SHP77 treated with DMSO at 0.1 percent for 48 hours (cell line): ENCODE measurements around the gene PNP.
"Not testable (repeated sequence)": the region's sequence is repeated elsewhere in the genome, so short reads cannot be mapped to it uniquely, and the experiment has no call there.

Experiments
- DNase-seq: peaks from one replicate; lab custom pipeline; 2025; lab: John Stamatoyannopoulos, UW

PNP gene

GRCh38 chr14:20492486-20492885 is 23.3 kb downstream of the PNP start:
- DNase-seq: no peak

DNA sequence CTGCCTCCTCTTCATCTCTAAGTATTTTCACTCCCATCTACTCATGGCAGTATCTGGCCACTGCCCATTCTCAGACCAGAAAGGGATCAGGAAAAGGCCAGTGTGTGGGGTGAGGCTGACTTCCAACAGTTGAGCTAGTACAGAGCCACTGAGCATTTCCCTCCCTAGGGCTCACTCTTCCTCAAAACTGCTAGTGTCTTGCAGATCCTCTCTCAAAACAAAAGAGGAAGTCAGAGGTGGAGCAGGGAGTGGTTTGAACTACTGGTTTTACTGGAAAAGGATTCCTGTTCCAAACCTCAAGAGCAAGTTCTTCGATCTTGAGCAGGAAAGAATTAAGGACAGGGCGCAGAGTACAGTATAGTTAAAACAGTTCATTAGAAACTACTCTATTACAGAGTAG is 24.4 kb downstream of the PNP start:
- no peak for DNase-seq

DNA sequence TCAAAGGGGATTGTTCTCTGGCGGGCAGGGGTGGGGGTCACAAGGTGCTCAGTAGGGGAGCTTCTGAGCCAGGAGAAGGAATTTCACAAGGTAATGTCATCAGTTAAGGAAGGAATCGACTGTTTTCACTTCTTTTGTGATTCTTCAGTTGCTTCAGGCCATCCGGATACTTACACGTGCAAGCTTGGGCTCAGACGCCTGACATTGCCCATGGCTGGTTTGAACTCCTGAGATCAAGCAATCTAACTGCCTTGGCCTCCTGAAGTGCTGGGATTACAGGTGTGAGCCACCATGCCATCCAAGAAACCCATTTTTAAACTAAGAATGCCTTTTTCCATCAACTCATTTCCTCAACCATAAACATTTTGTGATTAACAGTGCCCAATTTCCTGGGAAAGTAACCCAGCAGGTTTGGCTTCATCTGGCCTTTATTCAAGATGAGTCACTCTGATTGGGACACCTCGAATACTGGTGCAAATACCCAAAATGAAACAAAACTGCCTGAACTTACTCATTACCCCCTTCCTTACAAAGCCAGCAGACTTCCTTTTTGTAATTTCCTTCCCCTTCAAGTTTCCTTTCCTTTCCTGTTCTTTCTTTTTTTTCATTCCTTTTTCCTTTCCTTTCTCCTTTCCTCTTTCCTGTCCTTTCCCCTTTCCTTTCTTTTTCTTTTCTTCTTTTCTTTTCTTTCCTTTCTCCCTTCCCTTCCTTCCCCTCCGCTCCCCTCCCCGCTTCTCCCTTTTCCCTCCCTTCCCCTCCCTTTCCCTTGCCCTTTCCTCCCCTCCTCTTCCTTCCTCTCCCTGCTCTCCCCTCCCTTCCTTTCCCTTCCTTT is 25.9 kb downstream of the PNP start:
- DNase-seq: no peak

- no peak for DNase-seq
Measured at GRCh38 chr14:20498622-20499021, 29.4 kb downstream of the PNP start.

DNA sequence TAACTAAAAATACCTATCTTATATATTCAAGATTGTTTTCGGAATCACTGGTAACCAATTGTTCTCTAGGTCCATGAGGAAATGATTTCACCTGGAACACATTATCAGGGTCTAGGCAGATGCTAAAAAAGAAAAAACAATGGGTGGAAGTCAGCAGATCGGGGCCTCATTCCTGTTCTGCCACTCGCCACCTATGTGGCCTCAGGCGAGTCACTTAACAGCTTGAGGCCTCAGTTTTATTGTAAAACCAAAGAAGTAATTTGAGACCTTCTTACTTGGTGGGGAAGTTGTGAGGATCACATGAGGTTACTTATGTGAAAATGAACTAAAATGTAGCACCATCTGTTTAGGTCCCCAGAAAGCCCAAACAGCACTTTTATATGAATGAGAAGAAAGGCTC is 29.9 kb downstream of the PNP start:
- DNase-seq: no peak

DNA sequence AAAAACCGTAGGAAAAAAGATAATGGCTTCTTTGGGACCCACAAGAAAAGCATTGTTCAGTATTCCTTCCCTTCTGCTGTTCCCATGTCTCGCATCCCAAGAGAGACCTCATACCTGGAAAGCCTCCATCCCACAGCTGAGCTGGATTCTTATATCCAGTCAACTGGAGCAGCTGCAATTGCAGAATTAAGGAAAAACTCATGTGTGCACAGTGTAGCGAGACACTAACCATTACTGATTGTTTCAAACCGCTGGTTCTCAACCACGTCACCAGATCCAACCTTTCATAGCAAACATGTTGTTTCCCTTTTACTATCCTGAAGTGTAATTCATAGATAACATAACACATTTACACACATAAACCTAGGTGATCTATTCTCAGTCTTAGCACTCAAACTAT is 30.7 kb downstream of the PNP start:
- DNase-seq: no peak

- DNase-seq: no peak
Measured at GRCh38 chr14:20501346-20501745, 32.1 kb downstream of the PNP start.

DNA sequence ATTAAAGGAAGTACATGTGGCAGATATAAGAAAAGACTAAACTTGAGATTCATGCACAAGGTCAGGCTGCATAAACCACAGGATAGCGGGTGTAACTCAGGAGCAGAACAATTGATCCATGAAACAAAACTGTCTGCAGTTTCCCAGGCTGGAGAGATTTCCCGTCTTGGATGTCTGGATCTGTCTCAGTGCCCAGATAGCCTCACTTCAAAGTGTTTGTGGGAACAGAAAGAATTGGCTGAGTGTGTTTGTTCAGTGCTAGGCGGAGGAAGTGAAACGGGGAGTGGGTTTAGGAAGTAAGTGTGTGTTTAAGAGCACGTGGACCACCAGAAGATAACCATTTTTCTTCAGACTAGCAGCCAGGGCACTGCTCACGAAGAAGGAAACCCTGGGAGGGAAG is 34.7 kb downstream of the PNP start:
- DNase-seq: no peak

DNA sequence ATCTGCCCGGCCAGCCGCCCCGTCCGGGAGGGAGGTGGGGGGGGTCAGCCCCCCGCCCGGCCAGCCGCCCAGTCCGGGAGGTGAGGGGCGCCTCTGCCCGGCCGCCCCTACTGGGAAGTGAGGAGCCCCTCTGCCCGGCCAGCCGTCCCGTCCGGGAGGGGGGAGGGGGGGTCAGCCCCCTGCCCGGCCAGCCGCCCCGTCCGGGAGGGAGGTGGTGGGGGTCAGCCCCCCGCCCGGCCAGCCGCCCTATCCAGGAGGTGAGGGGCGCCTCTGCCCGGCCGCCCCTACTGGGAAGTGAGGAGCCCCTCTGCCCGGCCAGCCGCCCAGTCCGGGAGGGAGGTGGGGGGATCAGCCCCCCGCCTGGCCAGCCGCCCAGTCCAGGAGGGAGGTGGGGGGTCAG is 37.1 kb downstream of the PNP start:
- DNase-seq: not testable (repeated sequence)

DNA sequence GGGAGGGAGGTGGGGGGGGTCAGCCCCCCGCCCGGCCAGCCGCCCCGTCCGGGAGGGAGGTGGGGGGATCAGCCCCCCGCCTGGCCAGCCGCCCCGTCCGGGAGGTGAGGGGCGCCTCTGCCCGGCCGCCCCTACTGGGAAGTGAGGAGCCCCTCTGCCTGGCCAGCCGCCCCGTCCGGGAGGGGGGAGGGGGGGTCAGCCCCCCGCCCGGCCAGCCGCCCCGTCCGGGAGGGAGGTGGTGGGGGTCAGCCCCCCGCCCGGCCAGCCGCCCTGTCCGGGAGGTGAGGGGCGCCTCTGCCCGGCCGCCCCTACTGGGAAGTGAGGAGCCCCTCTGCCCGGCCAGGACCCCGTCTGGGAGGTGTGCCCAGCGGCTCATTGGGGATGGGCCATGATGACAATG is 37.5 kb downstream of the PNP start:
- DNase-seq: not testable (repeated sequence)

- not testable (repeated sequence) for DNase-seq
Measured at GRCh38 chr14:20507537-20507936, 38.3 kb downstream of the PNP start.

DNA sequence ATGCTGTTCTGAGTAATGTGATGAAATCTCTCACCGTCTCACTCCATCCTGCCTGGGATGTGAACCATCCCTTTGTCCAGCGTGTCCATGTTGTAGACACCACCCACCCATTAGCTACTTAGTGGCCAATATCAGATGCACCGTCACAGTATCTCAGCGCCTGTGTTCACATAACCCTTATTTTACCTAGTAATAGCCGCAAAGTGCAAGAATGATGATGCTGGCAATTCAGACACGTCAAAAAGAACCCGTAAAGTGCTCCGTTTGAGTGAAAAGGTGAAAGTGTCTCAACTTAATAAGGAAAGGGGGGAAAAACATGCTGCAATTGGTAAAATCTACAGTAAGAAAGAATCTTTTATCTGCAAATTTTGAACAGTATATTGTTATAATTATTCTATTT is 39.2 kb downstream of the PNP start:
- no peak for DNase-seq

DNA sequence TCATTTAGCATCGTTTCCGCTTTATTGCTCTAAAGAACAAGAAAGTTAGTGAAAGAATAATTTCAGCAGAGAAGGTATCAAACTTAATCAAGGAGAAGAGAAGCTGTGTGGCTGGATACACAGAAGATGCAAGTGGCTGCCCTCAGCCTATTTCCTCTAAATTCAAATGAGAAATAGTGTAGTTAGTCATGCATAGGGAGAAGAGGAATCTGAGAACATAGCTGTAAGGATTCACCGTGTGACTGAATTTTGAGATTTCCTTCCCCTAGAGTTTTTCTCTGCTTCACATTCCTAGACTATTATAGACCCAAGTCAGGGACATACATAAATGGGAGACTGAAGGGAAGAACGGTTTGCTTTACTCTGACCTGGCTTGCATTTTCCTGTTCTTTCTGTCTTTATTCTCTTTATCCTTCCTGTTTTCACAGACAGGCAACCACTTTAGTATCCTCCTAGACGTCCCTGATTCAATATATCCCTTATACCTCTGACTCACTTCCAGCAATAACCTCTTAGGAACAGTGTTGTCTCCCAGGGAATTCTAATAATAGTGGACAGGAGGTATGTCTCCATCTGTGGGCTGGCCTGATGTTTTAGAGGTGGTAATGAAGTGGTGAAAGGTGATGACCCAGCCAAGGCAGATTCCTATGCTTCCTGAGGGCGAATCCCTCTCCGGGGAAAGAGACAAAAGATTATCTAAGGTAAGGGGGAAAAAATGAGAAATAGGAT is 43.1 kb downstream of the PNP start:
- no peak for DNase-seq

DNA sequence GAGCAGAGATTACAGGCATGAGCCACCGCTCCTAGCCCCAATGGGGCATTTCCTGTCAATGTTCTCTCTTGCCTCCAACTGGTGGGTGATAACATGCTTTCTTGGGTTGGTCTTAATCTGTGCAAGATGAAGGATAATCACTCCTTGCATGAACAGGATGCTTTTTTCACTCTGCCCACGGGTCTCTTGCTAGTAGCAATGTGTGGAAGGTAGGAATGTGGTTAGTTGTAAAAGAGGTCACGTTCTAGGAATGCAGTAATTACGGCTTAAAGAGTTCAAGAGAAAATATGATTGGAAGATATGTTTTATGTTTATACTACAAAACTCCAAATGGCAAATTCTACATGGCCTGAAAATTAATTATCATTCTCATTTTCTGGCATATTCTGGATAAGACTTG is 46.6 kb downstream of the PNP start:
- no peak for DNase-seq

GRCh38 chr14:20516921-20517320 is 47.7 kb downstream of the PNP start:
- no peak for DNase-seq

- DNase-seq: no peak
Measured at GRCh38 chr14:20522332-20522731, 53.1 kb downstream of the PNP start.

DNA sequence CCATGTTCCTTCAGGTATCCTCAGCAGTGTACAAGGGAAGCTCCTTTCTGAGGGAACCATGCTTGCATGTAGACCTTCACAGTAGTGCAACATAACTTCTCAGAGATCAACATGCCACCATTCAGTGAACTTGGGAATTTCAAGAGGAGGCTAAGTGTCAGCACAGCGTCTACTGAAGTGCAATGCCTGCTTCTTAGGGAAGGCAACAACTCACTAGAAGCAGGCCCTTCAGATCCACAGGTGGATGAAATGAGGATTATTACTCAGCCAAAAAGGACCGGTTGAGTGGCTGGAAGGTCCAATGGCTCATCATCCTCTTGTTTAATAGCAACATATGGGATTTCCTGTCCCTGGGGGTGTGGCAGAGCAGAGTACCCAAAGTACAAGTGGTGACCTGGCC is 54.8 kb downstream of the PNP start:
- no peak for DNase-seq
